Upper lobe of left lung (tissue), 4 donors: ENCODE results near the gene SEPTIN8.

Experiments
- CTCF ChIP-seq, 6 experiments: fragments of 450-650 bp in 4 of 6; fragments of 200-600 bp in 2 of 6; sonication (generic) in 2 of 6; IDR thresholded peaks; one replicate each; pipeline ENCODE4 v1.5.1; 2016 to 2019; ENCODE audit warnings: antibody characterized with exemption in 6 of 6
- POLR2A ChIP-seq, 4 donors: fragments of 450-650 bp; IDR thresholded peaks; one replicate each; pipeline ENCODE4 v1.5.1; 2016 to 2017; ENCODE audit warnings: antibody characterized with exemption in 4 of 4, mild to moderate bottlenecking in 2 of 4

- TF ChIP-seq CTCF (IDR thresholded peaks at IDR 0.05) = peak in 3 of 6 experiments; percentile 10 to 16 (median 15)
- TF ChIP-seq POLR2A (IDR thresholded peaks at IDR 0.05) = no peak
Measured at GRCh38 chr5:132746954-132747615, 30.0 kb downstream of the SEPTIN8 start, which contains the start of gene CCNI2.
